Measurements from ENCODE around the gene ARHGEF16. TPM values are rescaled to one million over a fixed set of nuclear protein-coding genes. Genes with fewer than 3 reads are reported as not detected.

ARHGEF16 gene
- total and polyA plus RNA-seq, 2 donors (not counting 1 experiment from before 2014, with no cell fraction given): 0.13 to 0.22 TPM

GRCh38 chr1:3419415-3420204 lies 34.9 kb upstream of the ARHGEF16 start:
- no peak overlapping the region for H2AFZ ChIP-seq (ENCODE audit: insufficient read depth, low read depth, low read length, poor library complexity, severe bottlenecking)
- Mint-ChIP-seq H3K4me3 (no peak overlapping the region), H3K4me1 (no peaks in the 10 kb centered on the region), H3K27ac (no peak overlapping the region), H3K27me3 (peaks cover 15% of the 10 kb centered on the region), H3K9me3 (ENCODE audit: insufficient read depth) (peaks cover 2% of the 10 kb centered on the region)
- no peak overlapping the region for H3K27ac ChIP-seq (ENCODE audit: low read length in 2 of 2)
- no peaks in the 10 kb centered on the region for H4K20me1 ChIP-seq (ENCODE audit: control insufficient read depth, insufficient read depth, low read length, poor library complexity, severe bottlenecking)
- no peak overlapping the region for H3K4me2 ChIP-seq (replicated peaks; ENCODE audit: low read depth, low read length, poor library complexity, severe bottlenecking)
- CTCF ChIA-PET: no interaction called here
- no peaks in the 10 kb centered on the region for H3K36me3 ChIP-seq (replicated peaks in 1 of 2; ENCODE audit: control extremely low read depth in 1 of 2, control insufficient read depth in 1 of 2, extremely low read depth in 1 of 2, insufficient read depth in 2 of 2, low read length in 1 of 2)
- DNase-seq: no peak
- no peak for ATAC-seq (ENCODE audit: low read depth)
- peaks cover 0 to 3% of the 10 kb centered on the region in 2 donors for H3K4me1 ChIP-seq (ENCODE audit: control insufficient read depth in 2 of 2, insufficient read depth in 2 of 2, low read length in 2 of 2)
- no peak overlapping the region for H3K4me3 ChIP-seq (ENCODE audit: control extremely low read depth in 1 of 5, extremely low read depth in 1 of 5, insufficient read depth in 1 of 5, low read depth in 2 of 5, low read length in 4 of 5)
- intact Hi-C loops (cut with micrococcal nuclease): loop anchor here (5.0 to 10.0 kb wide), 2 partner anchors 407 to 1225 kb away; partner anchors contain the start of gene FAAP20
- no peak overlapping the region for H3K9ac ChIP-seq (ENCODE audit: low read length)
- POLR2A ChIA-PET: no interaction called here
- 87% methylated on average over 9 of the region's 15 CpGs for WGBS (ENCODE audit: insufficient coverage)
- peaks cover 0 to 33% (median 4%) of the 10 kb centered on the region in 3 donors for H3K9me3 ChIP-seq (ENCODE audit: control extremely low read depth in 1 of 3, control insufficient read depth in 2 of 3, insufficient read depth in 1 of 3, low read length in 2 of 3)
- H3K79me2 ChIP-seq (ENCODE audit: control insufficient read depth, insufficient read depth, low read length): no peaks in the 10 kb centered on the region
- H3K27me3 ChIP-seq (replicated peaks in 1 of 4; ENCODE audit: control extremely low read depth in 1 of 4, control insufficient read depth in 3 of 4, insufficient read depth in 4 of 4, low read length in 3 of 4): peaks cover 0 to 3% (median 0%) of the 10 kb centered on the region in 4 experiments
- TF ChIP-seq CTCF (IDR thresholded peaks at IDR 0.05) (no peak), EZH2 (IDR thresholded peaks at IDR 0.05; ENCODE audit: borderline replicate concordance, insufficient read depth, low read depth, low read length, poor library complexity, severe bottlenecking) (no peak)
